ENCODE data around the gene INSC.

DNA sequence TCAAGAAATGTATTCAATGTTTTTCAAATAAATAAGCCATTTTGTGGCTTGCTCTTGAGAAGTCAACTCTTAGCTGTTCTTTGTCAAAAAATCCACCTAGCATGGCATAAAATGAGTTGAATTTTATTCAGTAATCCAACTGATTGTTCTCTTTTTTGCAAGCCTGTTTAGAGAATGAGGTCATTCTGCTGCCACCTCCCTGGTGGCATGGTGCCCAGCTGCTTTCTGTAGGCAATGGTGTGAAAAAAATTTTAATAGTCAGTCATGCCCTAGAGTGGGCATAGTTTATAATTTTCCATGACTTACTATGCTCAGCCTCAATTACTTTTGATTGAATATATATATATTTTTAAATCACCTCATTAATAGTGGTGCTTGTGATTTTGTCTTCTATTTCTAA is 177.2 kb downstream of the INSC start:
- TF ChIP-seq EZH2 (IDR thresholded peaks at IDR 0.05; ENCODE audit: low read depth) (no peak), CTCF (conservative IDR thresholded peaks at IDR 0.05) (no peak)
